RWPE2 (cell line): Measurements from ENCODE around the gene PCBP3.

Experiments
- ATAC-seq: fragments of 200-7000 bp; cut with Tn5 transposase; 3 replicates; pipeline ENCODE4 v1.9.1; 2021; ENCODE audit warnings: low read depth
- DNase-seq: peaks from one replicate; pipeline ENCODE4 v3.0.0-alpha.2; 2020; ENCODE audit warnings: low spot score
- H3K27ac ChIP-seq: fragments of 450-650 bp; 2 replicates; pipeline ENCODE4 v1.5.1; 2017; ENCODE audit warnings: mild to moderate bottlenecking; ENCODE audit not compliant: poor library complexity, severe bottlenecking
- H3K27me3 ChIP-seq: fragments of 250-450 bp; sonication (Bioruptor Pico); 2 replicates; pipeline ENCODE4 v1.5.1; 2021; ENCODE audit warnings: mild to moderate bottlenecking, moderate library complexity; ENCODE audit not compliant: insufficient read depth, poor library complexity, severe bottlenecking
- H3K36me3 ChIP-seq: fragments of 250-450 bp; sonication (Bioruptor Pico); 2 replicates; pipeline ENCODE4 v1.5.1; 2020; ENCODE audit warnings: low read depth, mild to moderate bottlenecking, moderate library complexity
- H3K4me1 ChIP-seq: fragments of 250-450 bp; sonication (Bioruptor Pico); 2 replicates; pipeline ENCODE4 v1.5.1; 2021; ENCODE audit warnings: mild to moderate bottlenecking, moderate library complexity; ENCODE audit not compliant: insufficient read depth, poor library complexity, severe bottlenecking
- H3K4me3 ChIP-seq: fragments of 250-450 bp; sonication (Bioruptor Pico); 2 replicates; pipeline ENCODE4 v1.5.1; 2021; ENCODE audit warnings: mild to moderate bottlenecking, moderate library complexity; ENCODE audit not compliant: severe bottlenecking
- H3K9me3 ChIP-seq: fragments of 250-450 bp; sonication (Bioruptor Pico); 2 replicates; pipeline ENCODE4 v1.5.1; 2021; ENCODE audit warnings: mild to moderate bottlenecking, moderate library complexity; ENCODE audit not compliant: severe bottlenecking
- TF ChIP-seq, protein P1 (sequence below): fragments of 450-650 bp; IDR thresholded peaks from one replicate; pipeline ENCODE4 v1.5.1; 2017; ENCODE audit warnings: mild to moderate bottlenecking, moderate library complexity; ENCODE audit not compliant: poor library complexity, severe bottlenecking

Gene PCBP3

GRCh38 chr21:45781741-45782140 lies 138.2 kb downstream of the PCBP3 start:
- Histone ChIP-seq H3K4me3 (no peak overlapping the region), H3K27me3 (no peaks in the 10 kb centered on the region), H3K9me3 (peaks cover 7% of the 10 kb centered on the region), H3K4me1 (no peaks in the 10 kb centered on the region), H3K27ac (no peak overlapping the region), H3K36me3 (no peaks in the 10 kb centered on the region)
- TF ChIP-seq, protein P1, sequence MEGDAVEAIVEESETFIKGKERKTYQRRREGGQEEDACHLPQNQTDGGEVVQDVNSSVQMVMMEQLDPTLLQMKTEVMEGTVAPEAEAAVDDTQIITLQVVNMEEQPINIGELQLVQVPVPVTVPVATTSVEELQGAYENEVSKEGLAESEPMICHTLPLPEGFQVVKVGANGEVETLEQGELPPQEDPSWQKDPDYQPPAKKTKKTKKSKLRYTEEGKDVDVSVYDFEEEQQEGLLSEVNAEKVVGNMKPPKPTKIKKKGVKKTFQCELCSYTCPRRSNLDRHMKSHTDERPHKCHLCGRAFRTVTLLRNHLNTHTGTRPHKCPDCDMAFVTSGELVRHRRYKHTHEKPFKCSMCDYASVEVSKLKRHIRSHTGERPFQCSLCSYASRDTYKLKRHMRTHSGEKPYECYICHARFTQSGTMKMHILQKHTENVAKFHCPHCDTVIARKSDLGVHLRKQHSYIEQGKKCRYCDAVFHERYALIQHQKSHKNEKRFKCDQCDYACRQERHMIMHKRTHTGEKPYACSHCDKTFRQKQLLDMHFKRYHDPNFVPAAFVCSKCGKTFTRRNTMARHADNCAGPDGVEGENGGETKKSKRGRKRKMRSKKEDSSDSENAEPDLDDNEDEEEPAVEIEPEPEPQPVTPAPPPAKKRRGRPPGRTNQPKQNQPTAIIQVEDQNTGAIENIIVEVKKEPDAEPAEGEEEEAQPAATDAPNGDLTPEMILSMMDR = no peak
- no peak for ATAC-seq
- no peak for DNase-seq

DNA sequence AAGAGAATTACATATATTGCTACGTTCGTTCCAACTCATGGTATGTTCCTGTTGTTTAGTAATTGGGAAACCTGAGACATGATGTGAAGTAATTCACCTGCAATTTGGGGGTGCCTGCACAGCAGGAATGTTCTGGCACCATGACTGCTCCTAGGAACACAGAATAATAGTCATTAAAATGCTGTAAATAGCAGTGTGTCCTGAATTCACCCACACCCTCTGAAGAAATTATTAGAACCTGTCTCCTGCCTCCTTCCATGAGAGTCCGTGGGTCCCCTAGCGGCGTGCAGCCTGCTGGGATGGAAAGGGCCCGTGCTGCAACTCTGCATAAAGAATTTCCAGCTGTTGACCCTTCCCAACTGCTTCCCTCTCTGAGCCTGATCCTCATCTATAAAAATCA lies 143.1 kb downstream of the PCBP3 start:
- no peak for ATAC-seq
- H3K27ac ChIP-seq = no peak overlapping the region
- H3K4me1 ChIP-seq = no peaks in the 10 kb centered on the region
- no peak overlapping the region for H3K4me3 ChIP-seq
- DNase-seq = no peak
- no peaks in the 10 kb centered on the region for H3K9me3 ChIP-seq
- TF ChIP-seq, protein P1 = no peak
- H3K36me3 ChIP-seq = no peaks in the 10 kb centered on the region
- no peaks in the 10 kb centered on the region for H3K27me3 ChIP-seq

DNA sequence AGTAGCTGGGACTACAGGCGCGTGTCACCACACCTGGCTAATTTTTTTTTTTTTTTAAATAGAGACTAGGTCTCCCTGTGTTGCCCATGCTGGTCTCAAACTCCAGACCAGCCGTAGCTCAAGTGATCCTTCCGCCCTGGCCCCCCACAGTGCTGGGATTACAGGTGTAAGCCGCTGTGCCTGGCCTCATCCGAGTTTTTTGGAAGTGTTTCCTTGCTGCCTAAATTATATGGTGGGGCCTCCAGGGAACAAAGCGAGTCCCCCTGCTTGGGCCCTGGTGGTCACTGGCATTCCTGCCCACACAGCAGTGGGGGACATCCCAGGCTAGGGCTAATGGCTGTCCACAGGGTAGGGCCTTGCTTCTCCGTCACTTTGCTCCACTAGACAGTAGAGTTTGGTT lies 143.8 kb downstream of the PCBP3 start:
- TF ChIP-seq, protein P1 = no peak
- DNase-seq = no peak

DNA sequence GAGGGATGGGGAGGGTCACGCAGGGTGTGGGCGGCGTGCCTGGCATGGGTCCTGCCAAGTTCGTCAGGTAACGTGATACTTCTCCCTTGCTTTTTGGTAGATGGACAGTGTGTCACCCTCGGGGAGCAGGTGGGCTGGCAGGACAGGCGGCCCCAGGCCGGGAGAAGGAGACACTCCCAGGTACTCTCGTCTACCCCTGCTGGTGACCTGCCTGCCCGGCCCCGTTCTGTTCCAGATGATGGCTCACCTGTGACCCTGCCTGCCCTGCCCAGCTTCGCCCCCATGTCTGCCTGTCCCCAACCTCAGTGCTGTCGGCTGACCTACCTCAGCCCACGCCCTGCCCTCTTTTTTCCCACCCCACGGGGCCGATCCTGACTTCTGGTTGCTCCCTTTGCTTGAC lies 144.7 kb downstream of the PCBP3 start:
- DNase-seq (no peak), ATAC-seq (no peak)
- Histone ChIP-seq H3K9me3 (no peaks in the 10 kb centered on the region), H3K36me3 (no peaks in the 10 kb centered on the region), H3K27me3 (peaks cover 2% of the 10 kb centered on the region), H3K4me3 (no peak overlapping the region), H3K4me1 (no peaks in the 10 kb centered on the region), H3K27ac (no peak overlapping the region)
- TF ChIP-seq, protein P1 = no peak

More for the DNA sequence above, 143.8 kb downstream of the PCBP3 start:
- H3K9me3 ChIP-seq = no peaks in the 10 kb centered on the region
- H3K36me3 ChIP-seq = no peaks in the 10 kb centered on the region
- H3K4me3 ChIP-seq = no peak overlapping the region
- no peaks in the 10 kb centered on the region for H3K27me3 ChIP-seq
- no peak for ATAC-seq
- H3K4me1 ChIP-seq = no peaks in the 10 kb centered on the region
- no peak overlapping the region for H3K27ac ChIP-seq

DNA sequence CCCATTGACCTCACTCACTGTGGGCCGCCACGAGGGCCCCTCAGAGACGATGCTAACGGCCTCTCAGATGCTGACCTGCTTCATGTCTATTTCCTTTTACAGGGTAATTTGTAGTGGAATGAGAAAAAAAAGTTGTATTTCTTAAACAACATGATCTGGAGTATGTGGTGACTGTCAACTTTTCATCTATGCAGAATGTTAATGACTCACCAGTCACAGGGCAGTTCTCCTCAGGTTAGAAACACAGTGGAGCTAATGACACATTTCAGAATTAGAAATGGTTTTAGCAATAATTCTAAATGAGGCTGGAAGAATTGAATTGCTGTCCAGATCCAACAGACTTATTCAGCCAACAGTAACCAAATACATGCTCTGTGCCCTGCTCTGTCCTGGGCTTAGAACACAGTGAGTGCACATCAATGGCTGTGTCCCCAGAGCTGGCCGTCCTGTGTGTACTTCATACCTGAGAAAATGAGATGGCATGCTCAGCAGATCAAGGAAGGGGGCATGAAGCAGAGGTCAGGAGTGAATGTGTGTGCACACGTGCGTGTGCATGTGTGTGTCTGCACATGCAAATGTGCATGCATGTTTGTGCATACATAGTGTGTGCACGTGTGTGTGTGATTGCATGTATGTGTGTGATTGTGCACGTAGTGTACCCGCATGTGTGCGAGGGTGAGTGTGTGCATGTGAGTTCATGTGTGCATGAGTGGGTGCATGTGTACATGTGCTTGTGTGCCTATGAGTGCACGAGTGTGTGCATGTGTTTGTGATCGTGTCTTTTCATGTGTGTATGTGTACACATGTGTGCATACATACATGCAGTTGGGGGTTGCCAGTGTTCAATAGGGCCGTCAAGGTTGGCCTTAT lies 145.3 kb downstream of the PCBP3 start:
- Histone ChIP-seq H3K36me3 (no peaks in the 10 kb centered on the region), H3K27me3 (peaks cover 7% of the 10 kb centered on the region), H3K27ac (no peak overlapping the region), H3K4me1 (no peaks in the 10 kb centered on the region), H3K4me3 (no peak overlapping the region), H3K9me3 (no peaks in the 10 kb centered on the region)
- DNase-seq (no peak), ATAC-seq (no peak)
- TF ChIP-seq, protein P1 = no peak
